Right lobe of liver (tissue), 6 donors: Measurements from ENCODE around the gene SIK3. TPM values are rescaled to one million over a fixed set of nuclear protein-coding genes. Genes with fewer than 3 reads are reported as not detected.
A peak's percentile ranks its signal among the peaks of the same experiment; 100 is the strongest.

Source experiments
- ATAC-seq, 4 donors: fragments of 200-7000 bp; cut with Tn5 transposase; one replicate each; pipeline ENCODE4 v1.9.1; 2020; ENCODE audit warnings: mild to moderate bottlenecking in 4 of 4, moderate library complexity in 4 of 4
- DNase-seq, 3 donors: peaks; one replicate each; pipeline ENCODE4 v3.0.0-alpha.2; 2020
- H3K27ac ChIP-seq, 3 donors: fragments of 200-600 bp; one replicate each; pipeline ENCODE4 v1.8.0; 2022
- H3K27me3 ChIP-seq, 2 donors: fragments of 200-600 bp; one replicate each; pipeline ENCODE4 v1.8.0; 2022
- H3K36me3 ChIP-seq, 4 donors: fragments of 200-600 bp; sonication (generic) in 1 of 4; one replicate each; pipeline versions ENCODE4 v1.5.1 to v1.8.0; 2017 to 2022; ENCODE audit warnings: control low read depth in 1 of 4
- H3K4me1 ChIP-seq, 4 donors: fragments of 200-600 bp; sonication (generic) in 1 of 4; one replicate each; pipeline versions ENCODE4 v1.5.1 to v1.8.0; 2017 to 2022; ENCODE audit warnings: control low read depth in 1 of 4
- H3K4me3 ChIP-seq, 3 donors: fragments of 200-600 bp; one replicate each; pipeline ENCODE4 v1.8.0; 2022
- H3K9me3 ChIP-seq, 4 donors: fragments of 200-600 bp; sonication (generic) in 1 of 4; one replicate each; pipeline versions ENCODE4 v1.5.1 to v1.8.0; 2017 to 2022; ENCODE audit warnings: control low read depth in 1 of 4
- CTCF ChIP-seq, 4 donors: fragments of 200-600 bp in 3 of 4; fragments of 450-650 bp in 1 of 4; IDR thresholded peaks; one replicate each; pipeline versions ENCODE4 v1.5.1 to v1.8.0; 2016 to 2022; ENCODE audit warnings: antibody characterized with exemption in 4 of 4, mild to moderate bottlenecking in 2 of 4
- POLR2A ChIP-seq: fragments of 450-650 bp; IDR thresholded peaks from one replicate; pipeline ENCODE4 v1.6.1; 2017; ENCODE audit warnings: antibody characterized with exemption, mild to moderate bottlenecking
- WGBS: methylation state at CpG from one replicate; pipeline ENCODE4 v1.1.6; 2018; ENCODE audit warnings: low coverage, low lambda C conversion rate; ENCODE audit not compliant: insufficient coverage; ENCODE audit errors: missing lambda C conversion rate; 5-methylcytosine and 5-hydroxymethylcytosine counted together
- intact Hi-C, 2 donors: fragments of 100-400 bp; cut with DNase I; formaldehyde crosslinking; loops; one replicate each; pipeline versions ENCODE4 v1.11.2 to v1.14.1; 2022
- total RNA-seq, 6 experiments: library from RNA; depleted of rRNA in 2 of 6; stranded (reverse); fragments of >200 nt in 2 of 6; fragmentation: NEBNext Ultra II Directional in 3 of 6; extraction: Animal tissue kit (Norgen Biotek cat#: 25700) in 3 of 6; gene quantifications; one replicate each; pipeline versions ENCODE4 v1.1.0 to v1.2.4, GENCODE V29; 2016 to 2023
- donor health status: DM: no; HTN: yes; CAD: no.
- donor health status: DM: no; HTN: no; CAD: no.
- donor health status: DM: no; HTN: no; CAD: no.
- donor health status: DM: no; HTN: yes; CAD: no.
- donor health status: DM: no; HTN: yes; CAD: no.

Gene SIK3
- total RNA-seq, 6 experiments from 2014 or later: 22.0 to 35.4 (median 26.8) TPM

- Histone ChIP-seq H3K27me3 (no peaks in the 10 kb centered on the region), H3K9me3 (no peaks in the 10 kb centered on the region), H3K4me3 (no peak overlapping the region), H3K4me1 (peaks cover 0 to 40% (median 11%) of the 10 kb centered on the region in 4 donors), H3K36me3 (no peaks in the 10 kb centered on the region), H3K27ac (peak overlapping the region; percentile 75 to 96 (median 87))
- DNase-seq (no peak), ATAC-seq (peak in 2 of 4 donors; percentile 4 to 12)
- TF ChIP-seq POLR2A (no peak), CTCF (IDR thresholded peaks at IDR 0.05) (no peak)
- 71% methylated on average over 1 of the region's 1 CpG for WGBS
- intact Hi-C loops: no loop called here
Measured at GRCh38 chr11:117020287-117020686, 77.9 kb downstream of the SIK3 start.

GRCh38 chr11:117019871-117020270 lies 78.4 kb downstream of the SIK3 start:
- peaks cover 0 to 35% (median 11%) of the 10 kb centered on the region in 4 donors for H3K4me1 ChIP-seq
- no peak overlapping the region for H3K4me3 ChIP-seq
- WGBS: 39% methylated on average over 7 of the region's 7 CpGs
- peak overlapping the region; percentile 75 to 96 (median 87) for H3K27ac ChIP-seq
- ATAC-seq (no peak), DNase-seq (no peak)
- no peaks in the 10 kb centered on the region for H3K27me3 ChIP-seq
- H3K36me3 ChIP-seq: no peaks in the 10 kb centered on the region
- TF ChIP-seq CTCF (IDR thresholded peaks at IDR 0.05): no peak
- TF ChIP-seq POLR2A: no peak
- intact Hi-C loops: no loop called here
- no peaks in the 10 kb centered on the region for H3K9me3 ChIP-seq

- no peak overlapping the region for H3K27ac ChIP-seq
- WGBS: 89% methylated on average over 1 of the region's 1 CpG
- no peak overlapping the region for H3K4me3 ChIP-seq
- DNase-seq (no peak), ATAC-seq (no peak)
- no peaks in the 10 kb centered on the region for H3K9me3 ChIP-seq
- no peak for TF ChIP-seq POLR2A
- TF ChIP-seq CTCF (IDR thresholded peaks at IDR 0.05): no peak
- H3K36me3 ChIP-seq: no peaks in the 10 kb centered on the region
- intact Hi-C loops: no loop called here
- H3K27me3 ChIP-seq: no peaks in the 10 kb centered on the region
- peaks cover 0 to 23% (median 6%) of the 10 kb centered on the region in 4 donors for H3K4me1 ChIP-seq
Measured at GRCh38 chr11:117017456-117017855, 80.8 kb downstream of the SIK3 start.

- no peak overlapping the region for H3K27ac ChIP-seq
- no peak for ATAC-seq
- no peak overlapping the region for H3K4me3 ChIP-seq
- intact Hi-C loops: no loop called here
- H3K36me3 ChIP-seq: no peaks in the 10 kb centered on the region
- no peaks in the 10 kb centered on the region for H3K27me3 ChIP-seq
- TF ChIP-seq POLR2A: no peak
- TF ChIP-seq CTCF (IDR thresholded peaks at IDR 0.05): no peak
- peaks cover 0 to 17% (median 6%) of the 10 kb centered on the region in 4 donors for H3K4me1 ChIP-seq
- H3K9me3 ChIP-seq: no peaks in the 10 kb centered on the region
- WGBS: 85% methylated on average over 4 of the region's 4 CpGs
- DNase-seq: no peak
Measured at GRCh38 chr11:117016747-117017146, 81.5 kb downstream of the SIK3 start.

- no peaks in the 10 kb centered on the region for H3K36me3 ChIP-seq
- no peak overlapping the region for H3K27ac ChIP-seq
- no peaks in the 10 kb centered on the region for H3K27me3 ChIP-seq
- peaks cover 0 to 13% (median 6%) of the 10 kb centered on the region in 4 donors for H3K4me1 ChIP-seq
- WGBS: 93% methylated on average over 5 of the region's 6 CpGs
- ATAC-seq (no peak), DNase-seq (no peak)
- no peak overlapping the region for H3K4me3 ChIP-seq
- intact Hi-C loops: no loop called here
- H3K9me3 ChIP-seq: no peaks in the 10 kb centered on the region
- TF ChIP-seq CTCF (IDR thresholded peaks at IDR 0.05) (no peak), POLR2A (no peak)
Measured at GRCh38 chr11:117016246-117016645, 82.0 kb downstream of the SIK3 start.
